Liver (tissue), 9 donors: ENCODE results near the gene GPR141. TPM values are rescaled to one million over a fixed set of nuclear protein-coding genes. Genes with fewer than 3 reads are reported as not detected.

ENCODE experiments used
- DNase-seq: peaks from one replicate; pipeline ENCODE4 v3.0.0-alpha.2; 2017; ENCODE audit warnings: low spot score
- H3K27ac ChIP-seq, 2 donors: one replicate each; pipeline ENCODE4 v1.7.0; 2013; ENCODE audit warnings: inconsistent platforms in 2 of 2, low read length in 2 of 2, control low read depth in 1 of 2, low read depth in 1 of 2, mild to moderate bottlenecking in 1 of 2
- H3K27me3 ChIP-seq, 4 donors: one replicate each; pipeline versions ENCODE4 v1.6.1 to v1.7.0; 2013; ENCODE audit warnings: low read length in 3 of 4, inconsistent platforms in 1 of 4, mild to moderate bottlenecking in 1 of 4, moderate library complexity in 1 of 4; ENCODE audit not compliant: control insufficient read depth in 4 of 4, insufficient read depth in 4 of 4
- H3K36me3 ChIP-seq, 4 donors: one replicate each; pipeline versions ENCODE4 v1.6.1 to v1.7.0; 2013; ENCODE audit warnings: low read length in 3 of 4, mild to moderate bottlenecking in 3 of 4, low read depth in 1 of 4, moderate library complexity in 1 of 4; ENCODE audit not compliant: control insufficient read depth in 4 of 4, insufficient read depth in 3 of 4
- H3K4me1 ChIP-seq, 4 donors: one replicate each; pipeline versions ENCODE4 v1.6.1 to v1.7.0; 2013; ENCODE audit warnings: low read length in 3 of 4, mild to moderate bottlenecking in 3 of 4, moderate library complexity in 1 of 4; ENCODE audit not compliant: control insufficient read depth in 4 of 4, insufficient read depth in 4 of 4
- H3K4me3 ChIP-seq, 3 donors: one replicate each; pipeline versions ENCODE4 v1.6.1 to v1.7.0; 2013; ENCODE audit warnings: low read length in 3 of 3, control low read depth in 1 of 3, low read depth in 1 of 3, mild to moderate bottlenecking in 1 of 3
- H3K9ac ChIP-seq, 2 donors: one replicate each; pipeline ENCODE4 v1.7.0; 2013; ENCODE audit warnings: low read length in 2 of 2, mild to moderate bottlenecking in 2 of 2, moderate library complexity in 2 of 2, control low read depth in 1 of 2, low read depth in 1 of 2
- H3K9me3 ChIP-seq, 4 donors: one replicate each; pipeline versions ENCODE4 v1.6.1 to v1.7.0; 2013; ENCODE audit warnings: low read length in 3 of 4; ENCODE audit not compliant: control insufficient read depth in 4 of 4
- ATF3 ChIP-seq: IDR thresholded peaks from 2 replicates; pipeline ENCODE4 v1.6.1; 2016; ENCODE audit warnings: antibody characterized with exemption
- CTCF ChIP-seq: fragments of 150-350 bp; IDR thresholded peaks from 2 replicates; pipeline ENCODE4 v1.5.1; 2017; ENCODE audit warnings: improper control_type of control experiment, low read depth, low read length; ENCODE audit not compliant: missing input control
- EGR1 ChIP-seq, 2 donors: IDR thresholded peaks; 2 replicates each; pipeline ENCODE4 v1.6.1; 2016 to 2018; ENCODE audit warnings: antibody characterized with exemption in 2 of 2, low read depth in 2 of 2
- FOXA1 ChIP-seq: IDR thresholded peaks from 2 replicates; pipeline ENCODE4 v1.6.1; 2016; ENCODE audit warnings: antibody characterized with exemption
- FOXA2 ChIP-seq: IDR thresholded peaks from 2 replicates; pipeline ENCODE4 v1.6.1; 2016; ENCODE audit warnings: antibody characterized with exemption
- GABPA ChIP-seq, 2 donors: IDR thresholded peaks in 1 of 2; conservative IDR thresholded peaks in 1 of 2; 2 replicates each; pipeline ENCODE4 v1.6.1; 2016; ENCODE audit warnings: antibody characterized with exemption in 2 of 2, mild to moderate bottlenecking in 1 of 2, moderate library complexity in 1 of 2
- HNF4A ChIP-seq, 2 donors: conservative IDR thresholded peaks; 2 replicates each; pipeline ENCODE4 v1.6.1; 2016; ENCODE audit warnings: antibody characterized with exemption in 2 of 2, mild to moderate bottlenecking in 2 of 2
- HNF4G ChIP-seq: IDR thresholded peaks from 2 replicates; pipeline ENCODE4 v1.6.1; 2016; ENCODE audit warnings: antibody characterized with exemption
- JUND ChIP-seq, 2 donors: IDR thresholded peaks; 2 replicates each; pipeline ENCODE4 v1.6.1; 2016; ENCODE audit warnings: antibody characterized with exemption in 2 of 2
- MAX ChIP-seq: IDR thresholded peaks from 2 replicates; pipeline ENCODE4 v1.6.1; 2016; ENCODE audit warnings: antibody characterized with exemption
- NR2F2 ChIP-seq: IDR thresholded peaks from 2 replicates; pipeline ENCODE4 v1.6.1; 2016; ENCODE audit warnings: antibody characterized with exemption
- REST ChIP-seq: IDR thresholded peaks from 2 replicates; pipeline ENCODE4 v1.6.1; 2016; ENCODE audit warnings: antibody characterized with exemption, mild to moderate bottlenecking
- RXRA ChIP-seq, 2 donors: IDR thresholded peaks; 2 replicates each; pipeline ENCODE4 v1.6.1; 2017 to 2018; ENCODE audit warnings: antibody characterized with exemption in 2 of 2, mild to moderate bottlenecking in 1 of 2
- SP1 ChIP-seq: IDR thresholded peaks from 2 replicates; pipeline ENCODE4 v1.6.1; 2018; ENCODE audit warnings: antibody characterized with exemption, mild to moderate bottlenecking
- TAF1 ChIP-seq: conservative IDR thresholded peaks from 2 replicates; pipeline ENCODE4 v1.6.1; 2016; ENCODE audit warnings: antibody characterized with exemption, mild to moderate bottlenecking
- YY1 ChIP-seq: IDR thresholded peaks from 2 replicates; pipeline ENCODE4 v1.6.1; 2016; ENCODE audit warnings: antibody characterized with exemption, mild to moderate bottlenecking
- ZBTB33 ChIP-seq: IDR thresholded peaks from 2 replicates; pipeline ENCODE4 v1.6.1; 2016; ENCODE audit warnings: antibody characterized with exemption
- WGBS: extraction: QIAGEN DNeasy Blood & Tissue Kit; methylation state at CpG from one replicate; pipeline ENCODE4 v1.1.7; 2013; 5-methylcytosine and 5-hydroxymethylcytosine counted together
- polyA plus RNA-seq, 2 donors: library from polyadenylated mRNA; stranded (reverse) in 1 of 2; unstranded in 1 of 2; fragments of 200-250 nt in 1 of 2; fragments of >200 nt in 1 of 2; fragmentation: Nextera tagmentation in 1 of 2; extraction: Ambion mirVana in 1 of 2; gene quantifications; one replicate each; pipeline versions ENCODE4 v1.2.1 to v1.2.3, GENCODE V29; 2013 to 2015
- total RNA-seq, 2 donors: library from RNA; depleted of rRNA; stranded (reverse); fragments of >200 nt; gene quantifications; one replicate each; pipeline ENCODE4 v1.2.3, GENCODE V29; 2014
- donor health status: healthy.
- donor health status: healthy.
- donor health status: healthy.
- donor health status: healthy.
- donor health status: healthy.

GPR141 gene
- total and polyA plus RNA-seq, 4 donors, result 0.28 to 2.9 (median 1.4) TPM; not detected in 1

- no peak for DNase-seq
- Histone ChIP-seq H3K4me1 (no peaks in the 10 kb centered on the region), H3K4me3 (no peak overlapping the region), H3K9ac (no peak overlapping the region), H3K36me3 (no peaks in the 10 kb centered on the region), H3K9me3 (no peaks in the 10 kb centered on the region), H3K27me3 (peaks cover 0 to 3% (median 0%) of the 10 kb centered on the region in 4 donors), H3K27ac (no peak overlapping the region)
- 88% methylated on average over 2 of the region's 2 CpGs for WGBS
- no peak for TF ChIP-seq JUND (IDR thresholded peaks at IDR 0.05)
- TF ChIP-seq SP1, result no peak
- no peak for TF ChIP-seq HNF4G
- TF ChIP-seq FOXA1, result no peak
- TF ChIP-seq ZBTB33, result no peak
- no peak for TF ChIP-seq YY1
- no peak for TF ChIP-seq TAF1
- no peak for TF ChIP-seq NR2F2
- no peak for TF ChIP-seq FOXA2
- TF ChIP-seq EGR1 (IDR thresholded peaks at IDR 0.05; ENCODE audit: low read depth in 2 of 2), result no peak
Observed at GRCh38 chr7:37732888-37733287, 49.3 kb downstream of the GPR141 start.

- no peak for DNase-seq
Observed at GRCh38 chr7:37735196-37735595, 51.6 kb downstream of the GPR141 start.

More at GRCh38 chr7:37735196-37735595, 51.6 kb downstream of the GPR141 start:
- H3K27ac ChIP-seq, result no peak overlapping the region
- no peak for TF ChIP-seq JUND (IDR thresholded peaks at IDR 0.05)
- no peak for TF ChIP-seq RXRA (IDR thresholded peaks at IDR 0.05)
- TF ChIP-seq CTCF, result no peak
- no peak for TF ChIP-seq HNF4A (conservative IDR thresholded peaks at IDR 0.05)
- no peak for TF ChIP-seq GABPA (IDR thresholded peaks at IDR 0.05 in 1 of 2, conservative IDR thresholded peaks at IDR 0.05 in 1 of 2)
- TF ChIP-seq MAX, result no peak
- TF ChIP-seq YY1, result no peak
- TF ChIP-seq FOXA1, result no peak
- TF ChIP-seq ATF3, result no peak
- TF ChIP-seq REST, result no peak
- no peak for TF ChIP-seq EGR1 (IDR thresholded peaks at IDR 0.05; ENCODE audit: low read depth in 2 of 2)
- no peak for TF ChIP-seq HNF4G
- no peak overlapping the region for H3K4me3 ChIP-seq
- no peaks in the 10 kb centered on the region for H3K9me3 ChIP-seq
- peaks cover 0 to 3% (median 0%) of the 10 kb centered on the region in 4 donors for H3K27me3 ChIP-seq
- H3K36me3 ChIP-seq, result no peaks in the 10 kb centered on the region
- no peak overlapping the region for H3K9ac ChIP-seq
- no peaks in the 10 kb centered on the region for H3K4me1 ChIP-seq
